Hematopoietic multipotent progenitor cell (in vitro differentiated cells): ENCODE results near the gene GRM8. TPM values are rescaled to one million over a fixed set of nuclear protein-coding genes. Genes with fewer than 3 reads are reported as not detected.
"Not testable (repeated sequence)": the region's sequence is repeated elsewhere in the genome, so short reads cannot be mapped to it uniquely, and the experiment has no call there.

Source experiments
- DNase-seq, 3 donors: peaks; one replicate each; pipeline ENCODE4 v3.0.0-alpha.2; 2011 to 2015; ENCODE audit warnings: low read depth in 2 of 3, low spot score in 2 of 3
- total RNA-seq: library from RNA; depleted of rRNA; stranded (reverse); fragments of >200 nt; gene quantifications from one replicate; pipeline ENCODE4 v1.2.3, GENCODE V29; 2012

The GRM8 gene
- total RNA-seq, 1 donor, result not detected

DNA sequence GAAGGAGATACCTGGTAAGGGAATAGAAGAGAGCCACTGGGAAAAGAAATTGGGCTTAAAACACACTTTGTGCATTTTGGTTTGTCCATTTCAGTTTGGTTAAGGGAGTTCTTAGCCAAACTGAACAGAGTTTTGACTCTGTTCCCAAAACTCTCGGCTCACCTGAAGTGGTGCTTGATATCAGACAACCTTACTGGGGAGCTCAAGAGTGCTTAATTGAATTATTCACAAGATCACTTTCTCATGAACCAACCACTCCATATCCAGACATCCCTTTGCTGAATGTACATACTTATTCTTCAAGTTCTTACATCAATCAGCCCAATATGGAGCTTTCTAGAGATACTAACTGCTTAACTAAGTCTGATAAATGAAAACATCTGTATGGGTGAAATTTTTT is 413.1 kb downstream of the GRM8 start:
- DNase-seq, result no peak

DNA sequence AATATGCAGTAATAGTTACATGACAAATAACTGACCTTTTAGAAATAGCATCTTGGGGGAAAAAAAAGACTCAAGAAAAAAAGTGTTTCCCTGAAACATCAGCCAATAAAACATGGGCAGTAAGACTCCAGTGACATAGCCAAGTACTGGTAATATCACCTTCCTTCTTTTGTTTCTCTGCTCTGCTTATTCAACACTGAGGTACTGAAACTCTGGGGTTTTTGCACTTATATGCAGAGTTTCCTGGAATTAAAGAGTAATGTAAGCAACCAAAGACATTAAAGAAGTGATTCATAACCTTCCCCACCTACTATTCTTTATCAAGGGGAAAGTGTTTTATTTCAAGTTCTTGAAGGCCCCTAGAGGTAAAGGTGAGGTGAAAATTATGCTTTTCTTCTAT is 414.5 kb downstream of the GRM8 start:
- no peak for DNase-seq

DNA sequence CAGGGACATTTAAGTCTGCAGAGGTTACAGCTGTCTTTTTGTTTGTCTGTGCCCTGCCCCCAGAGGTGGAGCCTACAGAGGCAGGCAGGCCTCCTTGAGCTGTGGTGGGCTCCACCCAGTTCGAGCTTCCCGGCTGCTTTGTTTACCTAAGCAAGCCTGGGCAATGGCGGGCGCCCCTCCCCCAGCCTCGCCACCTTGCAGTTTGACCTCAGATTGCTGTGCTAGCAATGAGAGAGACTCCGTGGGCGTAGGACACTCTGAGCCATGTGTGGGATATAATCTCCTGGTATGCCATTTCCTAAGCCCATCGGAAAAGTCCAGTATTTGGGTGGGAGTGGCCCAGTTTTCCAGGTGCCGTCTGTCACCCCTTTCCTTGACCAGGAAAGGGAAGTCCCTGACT is 421.5 kb downstream of the GRM8 start:
- not testable (repeated sequence) for DNase-seq

DNA sequence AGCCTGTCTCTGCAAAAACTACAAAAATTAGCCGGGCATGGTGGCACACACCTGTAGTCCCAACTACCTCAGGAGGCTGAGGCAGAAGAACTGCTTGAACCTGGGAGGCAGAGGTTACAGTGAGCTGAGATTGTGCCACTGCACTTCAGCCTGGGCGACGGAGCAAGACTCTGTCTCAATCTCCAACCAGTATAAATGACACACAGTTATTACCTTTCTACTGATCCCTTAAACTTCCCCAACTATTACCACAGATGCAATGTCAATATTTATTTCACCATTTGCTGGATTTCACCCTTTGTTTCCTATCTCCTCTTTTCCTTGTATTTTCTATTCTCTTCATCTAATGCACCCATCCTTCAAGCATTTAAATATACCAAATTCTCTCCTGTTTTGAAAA is 431.8 kb downstream of the GRM8 start:
- DNase-seq, result no peak

DNA sequence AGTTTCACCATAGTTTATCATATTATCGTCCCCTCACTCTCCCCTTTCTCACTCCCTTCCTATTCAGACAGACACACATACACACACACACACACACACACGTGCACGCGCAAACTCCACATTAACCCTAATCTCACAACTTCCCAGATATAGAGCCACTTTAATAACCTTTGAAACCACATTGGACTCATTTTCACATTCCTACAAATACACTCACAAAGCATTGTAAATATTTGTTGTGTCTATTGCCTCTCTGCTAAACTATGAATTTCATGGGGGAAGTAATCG is 433.6 kb downstream of the GRM8 start:
- no peak for DNase-seq

DNA sequence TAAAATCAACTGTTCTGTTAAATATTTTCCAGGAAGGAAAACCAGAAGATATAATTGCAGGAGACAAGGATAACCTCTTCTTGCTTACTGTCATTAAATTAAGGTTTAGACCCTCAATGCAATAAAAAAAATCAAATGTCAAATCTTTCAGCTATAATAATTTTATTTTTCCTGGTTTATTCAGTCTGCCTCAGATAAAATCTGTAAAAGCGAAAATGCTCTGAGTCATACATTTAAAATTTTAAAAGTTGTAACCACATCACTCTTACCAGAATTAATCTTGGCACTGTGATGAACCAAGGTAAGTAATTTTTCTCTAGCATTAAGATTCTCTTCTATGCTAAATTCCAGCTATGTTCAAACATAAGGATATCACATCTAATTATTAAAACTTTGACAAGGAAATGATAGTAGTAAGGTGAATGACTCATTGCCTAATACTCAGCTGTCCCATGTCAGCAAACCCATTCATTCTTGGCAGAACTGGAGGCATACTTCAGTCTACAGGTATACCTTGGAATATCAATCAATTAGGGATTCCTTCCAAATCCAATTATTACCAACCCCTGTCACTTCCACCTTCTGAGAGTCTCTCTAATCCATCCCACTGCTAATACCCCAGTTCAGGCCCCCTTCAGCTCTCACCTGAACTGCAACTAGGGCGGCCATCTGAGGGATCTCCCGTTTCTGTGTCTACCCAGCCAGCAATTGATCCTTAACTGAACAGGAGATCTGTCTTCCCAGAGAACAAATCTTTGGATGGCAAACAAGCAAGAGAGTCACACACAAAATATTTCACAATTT is 434.1 kb downstream of the GRM8 start:
- DNase-seq, result no peak

DNA sequence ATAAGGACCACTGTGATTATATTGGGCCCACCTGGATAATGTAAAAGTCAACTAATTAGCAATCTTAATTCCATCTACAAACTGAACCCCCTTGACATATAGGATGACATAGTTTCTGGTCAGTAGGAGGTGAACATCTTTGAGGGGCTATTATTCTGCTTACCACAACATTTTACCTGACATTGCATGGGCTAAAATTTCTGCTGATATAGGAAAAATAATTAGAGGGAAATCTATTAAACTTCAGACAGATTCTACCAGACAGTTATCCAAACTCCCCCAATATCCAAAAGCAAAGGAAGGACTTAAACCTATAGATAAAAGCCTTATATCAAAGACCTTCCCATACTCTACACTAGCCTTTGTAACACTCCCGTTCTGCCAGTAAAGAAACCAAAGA is 443.6 kb downstream of the GRM8 start:
- DNase-seq, result no peak

DNA sequence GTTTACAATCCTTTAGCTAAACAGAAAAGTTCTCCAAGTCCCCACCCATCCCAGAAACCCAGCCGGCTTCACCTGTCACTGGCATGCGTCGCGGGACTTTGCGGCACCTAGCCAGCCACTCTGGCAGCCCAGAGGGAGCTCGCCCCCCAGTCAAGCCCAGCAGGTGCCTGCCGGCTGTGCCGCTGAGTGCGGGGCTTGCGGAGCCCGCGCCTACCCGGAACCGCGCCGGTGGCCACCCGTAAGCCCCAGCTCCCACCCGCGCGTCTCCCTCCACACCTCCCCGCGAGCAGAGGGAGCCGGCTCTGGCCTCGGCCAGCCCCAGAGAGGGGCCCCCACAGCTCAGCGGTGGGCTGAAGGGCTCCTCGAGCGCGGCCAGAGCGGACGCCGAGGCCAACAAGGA is 446.1 kb downstream of the GRM8 start:
- no peak for DNase-seq

DNA sequence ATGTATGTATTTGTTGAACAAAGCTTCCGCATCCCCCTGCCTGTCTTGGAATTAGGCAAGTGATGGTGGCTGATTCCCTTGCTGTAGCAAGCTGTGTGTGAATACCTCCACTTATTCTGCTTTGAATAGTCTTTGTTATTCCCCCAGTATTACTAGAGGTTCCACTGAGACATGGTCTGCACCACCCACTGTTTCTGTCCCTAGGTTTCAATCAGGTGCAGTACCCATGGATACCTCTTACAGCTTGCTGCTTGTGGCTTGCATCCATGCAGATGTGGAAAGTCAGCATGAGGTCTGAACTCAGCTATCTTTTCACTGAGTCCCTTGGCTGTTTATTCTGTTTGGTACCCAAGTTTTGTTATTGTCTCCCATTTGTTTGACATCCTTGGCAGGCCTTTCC is 447.4 kb downstream of the GRM8 start:
- DNase-seq, result no peak

DNA sequence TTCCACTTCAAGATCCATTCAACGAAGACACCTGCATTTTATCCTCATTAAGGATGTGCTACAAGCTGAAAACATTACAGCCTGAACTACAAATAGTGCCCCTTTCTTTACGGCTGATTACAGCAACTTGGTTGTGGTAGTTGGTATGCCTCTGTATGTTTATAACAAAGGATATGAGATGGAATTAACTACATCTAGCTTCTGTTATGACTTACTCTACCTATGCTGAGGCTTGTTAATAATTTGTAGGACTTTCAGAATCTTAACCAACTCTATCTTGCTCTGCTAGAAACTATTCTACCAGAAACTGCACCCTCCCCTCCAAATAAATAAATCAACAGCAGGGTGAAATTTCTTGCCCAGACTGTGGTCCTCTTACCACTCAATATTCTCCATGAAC is 448.1 kb downstream of the GRM8 start:
- DNase-seq, result no peak

DNA sequence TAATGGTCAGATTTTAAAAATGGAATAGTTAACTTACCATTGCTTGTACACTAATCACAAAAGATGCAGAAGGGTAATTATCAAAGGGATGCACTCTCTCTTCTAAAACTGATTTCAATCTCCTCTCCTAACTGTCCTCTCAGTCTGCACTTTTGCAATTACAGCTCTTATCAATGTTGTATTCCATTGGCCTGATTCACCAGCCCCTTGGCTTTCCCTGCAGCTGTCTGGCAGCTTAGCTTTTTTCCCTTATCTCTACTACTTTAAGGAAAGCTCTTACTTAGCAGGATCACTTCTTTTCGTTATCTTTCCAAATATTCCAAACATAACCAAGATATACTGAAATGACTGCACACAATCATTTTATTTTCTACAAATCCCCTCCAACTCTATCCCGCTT is 448.8 kb downstream of the GRM8 start:
- no peak for DNase-seq

DNA sequence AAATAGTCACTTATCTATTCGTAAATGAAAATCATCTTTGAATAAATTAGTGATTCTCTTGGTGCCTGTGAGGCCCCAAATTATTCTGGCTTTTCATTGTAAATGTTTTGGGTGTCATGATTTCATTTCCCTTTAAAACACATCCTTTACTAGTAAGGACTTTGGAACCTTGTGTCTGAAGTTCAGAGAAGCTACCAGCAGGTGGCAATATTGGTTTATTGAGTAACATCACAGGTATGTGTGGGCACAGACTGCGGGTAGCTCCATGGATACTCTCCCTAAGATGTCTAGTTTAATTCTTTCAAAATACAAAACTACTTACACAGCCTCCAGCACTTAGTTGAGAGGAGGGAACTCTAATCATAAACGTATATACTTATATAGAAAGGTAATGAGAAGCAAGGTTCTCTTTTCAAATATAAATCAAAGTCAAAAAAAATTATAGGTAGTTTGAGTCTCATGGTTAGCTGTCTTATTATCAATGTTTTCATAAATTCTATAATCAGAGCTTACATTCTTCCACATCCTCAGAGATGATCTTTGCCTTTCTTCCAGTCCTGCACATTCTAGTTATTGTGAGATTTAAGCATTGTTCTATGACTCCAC is 449.6 kb downstream of the GRM8 start:
- DNase-seq, result peak in 2 of 3 donors; percentile 19 to 69

DNA sequence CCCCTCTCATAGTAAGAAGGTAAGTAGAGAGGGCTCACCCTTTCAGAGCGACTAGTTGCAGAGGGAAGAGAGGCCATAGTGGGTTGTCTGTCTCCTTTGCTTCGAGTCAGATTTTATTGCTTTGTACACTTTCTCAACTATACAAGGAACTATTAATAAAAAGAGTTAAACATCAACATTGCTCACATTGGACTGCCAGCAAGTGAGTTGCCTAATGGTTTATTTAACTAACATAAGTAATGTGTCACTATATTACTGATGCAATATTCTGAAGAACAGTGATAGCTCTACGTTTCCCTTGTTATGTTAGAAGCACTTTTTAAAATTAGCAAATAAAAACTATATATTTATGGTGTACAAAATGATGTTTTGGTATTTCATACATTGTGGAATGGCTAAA is 451.0 kb downstream of the GRM8 start:
- no peak for DNase-seq

DNA sequence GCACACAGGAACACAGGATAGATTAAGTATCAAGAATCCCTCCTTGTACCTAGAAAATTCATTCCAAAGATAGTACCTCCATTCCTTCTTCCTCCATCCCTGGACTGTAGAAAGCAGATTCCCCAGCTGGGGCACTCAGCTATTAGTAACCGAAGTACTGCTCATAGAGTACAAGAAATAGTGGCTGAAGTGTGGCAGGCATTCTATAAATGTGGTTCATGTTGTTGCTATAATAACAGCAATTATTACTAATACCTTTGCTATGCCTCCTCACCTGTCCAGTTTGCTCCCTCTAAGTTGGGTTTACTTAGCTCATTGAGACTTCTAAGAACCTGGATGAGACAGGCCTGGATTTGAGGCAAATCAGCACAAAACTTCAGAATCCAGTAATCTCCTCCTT is 453.2 kb downstream of the GRM8 start:
- no peak for DNase-seq

DNA sequence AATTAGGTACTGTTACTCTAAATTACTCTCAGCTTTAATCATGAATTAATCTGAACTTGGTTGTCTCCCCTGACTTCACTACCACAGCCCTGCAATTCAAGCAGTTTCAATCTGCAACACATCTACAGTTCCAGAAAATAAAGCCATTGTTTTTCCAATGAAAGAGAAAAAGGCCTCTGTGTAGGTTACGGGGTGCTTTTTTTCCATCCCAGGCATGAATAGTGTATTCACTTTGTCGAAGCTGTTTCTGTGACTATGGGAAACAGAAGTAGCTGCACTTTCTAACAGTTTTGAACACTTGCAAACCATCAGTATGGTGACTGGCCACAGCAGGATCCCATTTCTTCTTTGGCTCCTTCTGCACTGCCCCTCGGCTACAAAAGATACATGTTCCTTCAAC is 460.2 kb downstream of the GRM8 start:
- no peak for DNase-seq

DNA sequence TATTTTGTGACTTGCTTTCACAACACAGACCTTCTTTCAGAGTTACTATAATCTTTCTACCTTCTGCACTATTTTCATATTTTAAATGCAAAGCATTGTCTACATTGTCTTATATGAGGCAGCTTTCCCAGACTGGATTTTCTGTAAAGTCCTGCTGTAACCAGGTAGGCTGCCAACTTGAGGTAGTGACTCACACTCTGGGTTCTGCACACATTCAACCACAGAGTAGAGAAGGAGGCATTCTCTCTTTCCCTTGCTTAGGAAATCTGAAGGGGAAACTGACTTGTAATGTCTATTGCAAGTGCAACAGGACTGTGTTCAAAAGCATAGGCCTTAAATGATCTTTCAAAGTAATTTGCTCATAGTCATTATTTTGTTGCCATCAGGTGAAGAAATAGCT is 461.4 kb downstream of the GRM8 start:
- DNase-seq, result no peak

DNA sequence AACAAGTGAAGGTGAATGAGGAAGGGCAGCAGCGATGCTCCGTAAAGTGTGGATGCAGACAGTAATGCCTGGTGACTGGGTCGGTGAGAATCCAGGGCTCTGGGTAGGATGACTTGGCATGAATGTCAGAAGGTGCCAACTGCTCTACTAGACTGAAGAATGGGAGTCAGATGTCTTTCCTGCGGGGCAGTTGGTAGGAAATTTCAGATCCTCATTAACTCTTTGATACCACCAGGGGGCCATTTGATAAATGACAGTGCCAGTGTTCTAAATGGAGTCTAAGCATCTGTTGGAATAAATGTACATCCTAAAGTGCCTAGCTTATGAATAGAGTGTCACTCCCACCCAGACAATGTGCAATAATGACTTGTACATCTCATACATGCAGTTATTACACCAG is 462.0 kb downstream of the GRM8 start:
- DNase-seq, result no peak

DNA sequence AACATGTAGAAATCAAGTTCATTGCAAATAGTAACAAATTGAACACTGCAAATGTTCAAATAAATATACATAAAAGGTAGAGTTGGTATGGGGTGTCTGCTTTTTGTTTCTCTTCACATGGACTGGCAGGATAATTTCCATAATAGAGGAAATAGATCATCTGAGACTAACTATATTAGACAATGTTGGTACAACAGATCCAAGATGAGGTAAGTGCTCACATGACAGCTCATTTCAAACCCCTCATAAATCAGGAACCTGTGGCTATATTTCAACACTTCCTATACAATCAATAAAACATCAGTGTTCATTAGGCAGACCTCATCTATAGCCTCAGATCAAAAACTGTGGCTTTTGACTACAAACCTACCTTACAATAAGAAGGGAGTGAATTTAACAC is 469.1 kb downstream of the GRM8 start:
- DNase-seq, result no peak

DNA sequence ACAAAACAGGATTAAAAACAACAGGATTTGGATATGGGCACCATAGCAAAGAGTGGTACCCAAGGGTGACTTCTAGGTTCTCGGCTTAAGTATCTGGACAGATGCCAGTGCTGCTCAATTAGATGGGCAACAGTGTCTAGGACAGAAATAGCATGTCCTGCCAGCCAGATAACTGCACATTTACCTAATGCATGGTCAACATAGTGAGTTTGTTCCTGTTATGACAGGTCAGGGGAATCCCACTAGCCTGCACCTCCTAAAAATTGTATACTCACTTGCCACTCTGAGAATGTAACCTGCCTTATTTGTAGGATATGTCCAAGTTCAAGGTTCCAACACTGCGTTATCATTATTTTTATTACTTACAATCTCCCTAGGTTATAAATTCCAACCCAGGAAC is 471.7 kb downstream of the GRM8 start:
- DNase-seq, result no peak

DNA sequence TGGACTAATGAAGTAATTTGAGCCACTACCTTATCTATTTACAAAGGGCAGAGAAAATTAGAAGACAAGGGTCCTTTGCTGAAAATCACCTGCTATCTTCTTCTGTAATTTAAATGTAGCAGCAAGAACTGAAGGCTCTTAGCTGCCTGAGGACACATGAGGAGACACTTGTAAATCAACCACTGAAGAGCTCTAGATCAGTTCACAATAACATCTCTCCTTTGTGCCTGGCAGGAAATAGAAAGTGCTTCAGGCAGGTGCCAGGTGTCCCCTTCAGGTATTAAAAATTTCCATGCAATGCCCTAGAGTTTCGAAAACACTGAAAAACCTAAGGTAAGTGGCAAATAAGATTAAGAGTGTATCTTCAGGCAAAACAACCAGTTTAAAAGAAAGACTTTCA is 474.6 kb downstream of the GRM8 start:
- no peak for DNase-seq

DNA sequence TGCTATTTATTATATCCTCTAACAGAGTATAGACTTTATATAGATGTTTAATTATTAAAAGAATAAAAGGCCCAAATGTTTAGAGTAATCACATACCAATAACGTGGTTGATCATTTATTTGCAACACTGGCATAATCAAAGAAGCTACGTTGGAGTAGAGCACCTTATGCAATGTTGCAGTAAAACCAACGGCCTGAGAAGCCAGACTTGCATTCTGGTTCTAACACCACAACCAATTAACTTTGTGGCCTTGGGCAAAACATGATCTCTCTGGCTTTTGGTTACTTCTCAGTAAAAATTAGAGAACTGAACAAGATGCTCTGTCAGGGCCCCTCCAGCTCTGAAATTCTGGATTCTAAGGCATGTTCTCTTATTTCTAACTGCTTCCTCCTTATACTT is 476.2 kb downstream of the GRM8 start:
- no peak for DNase-seq

DNA sequence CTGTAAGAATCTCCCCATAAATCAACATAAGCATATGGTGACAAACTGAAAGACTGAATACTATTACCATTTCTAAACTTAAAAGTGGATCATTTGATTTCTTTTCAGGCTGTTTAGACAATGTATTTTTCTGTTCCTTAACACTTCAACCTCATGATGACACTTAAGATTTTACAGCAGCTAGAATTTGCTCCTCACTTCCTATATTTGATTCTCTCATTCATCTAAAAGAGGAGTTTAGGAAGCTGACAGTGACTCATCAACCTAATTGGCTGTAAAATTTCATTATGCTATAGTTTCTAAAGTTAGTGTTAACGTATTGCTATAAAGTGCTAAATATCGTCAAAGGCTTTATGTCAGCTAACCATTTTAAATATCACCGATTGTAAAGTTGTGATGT is 478.7 kb downstream of the GRM8 start:
- DNase-seq, result no peak

DNA sequence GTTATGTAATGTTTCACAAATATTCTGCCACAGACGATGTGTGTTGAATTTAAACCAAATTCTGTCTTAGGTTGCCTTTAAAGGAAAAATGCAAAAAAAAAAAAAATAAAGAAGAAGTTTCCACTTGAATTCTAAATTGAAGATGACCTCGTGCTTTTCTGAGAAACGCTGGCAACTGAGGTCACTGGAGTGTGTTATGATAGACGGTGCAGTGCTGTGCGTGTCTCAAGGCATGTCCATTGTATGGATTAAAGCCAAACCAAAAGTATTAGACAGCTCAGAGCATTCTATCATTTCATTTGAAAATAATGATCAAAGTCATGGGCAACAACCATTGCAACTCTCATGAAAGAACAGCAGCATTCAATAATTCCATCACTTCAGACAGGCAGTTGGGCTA is 483.9 kb downstream of the GRM8 start:
- no peak for DNase-seq
